Psoas muscle (tissue), 8 donors: ENCODE measurements around the gene KAZN. TPM values are rescaled to one million over a fixed set of nuclear protein-coding genes. Genes with fewer than 3 reads are reported as not detected.

Experiments
- ATAC-seq, 4 donors: fragments of 200-7000 bp; cut with Tn5 transposase; one replicate each; pipeline ENCODE4 v1.9.1; 2020; ENCODE audit warnings: moderate library complexity in 3 of 4, mild to moderate bottlenecking in 2 of 4
- DNase-seq, 2 donors: peaks; one replicate each; pipeline ENCODE4 v3.0.0-alpha.2; 2020
- H3K27ac ChIP-seq: fragments of 200-600 bp; one replicate; pipeline ENCODE4 v1.8.0; 2022
- H3K27me3 ChIP-seq, 3 donors: fragments of 200-600 bp in 1 of 3; one replicate each; pipeline versions ENCODE4 v1.6.1 to v1.8.0; 2013 to 2022; ENCODE audit warnings: low read length in 2 of 3, mild to moderate bottlenecking in 2 of 3, moderate library complexity in 1 of 3; ENCODE audit not compliant: insufficient read depth in 3 of 3
- H3K36me3 ChIP-seq, 2 donors: fragments of 200-600 bp in 1 of 2; one replicate each; pipeline versions ENCODE4 v1.6.1 to v1.8.0; 2013 to 2022; ENCODE audit warnings: low read depth in 1 of 2, mild to moderate bottlenecking in 1 of 2, moderate library complexity in 1 of 2; ENCODE audit not compliant: insufficient read depth in 1 of 2
- H3K4me1 ChIP-seq: fragments of 200-600 bp; one replicate; pipeline ENCODE4 v1.8.0; 2022
- H3K4me3 ChIP-seq: fragments of 200-600 bp; one replicate; pipeline ENCODE4 v1.8.0; 2022; ENCODE audit warnings: mild to moderate bottlenecking
- H3K9me3 ChIP-seq: fragments of 200-600 bp; one replicate; pipeline ENCODE4 v1.8.0; 2022
- CTCF ChIP-seq: fragments of 200-600 bp; IDR thresholded peaks from one replicate; pipeline ENCODE4 v1.8.0; 2022; ENCODE audit warnings: antibody characterized with exemption
- WGBS, 3 donors: extraction: QIAGEN DNeasy Blood & Tissue Kit; methylation state at CpG; one replicate each; pipeline versions ENCODE4 v1.1.6 to v1.1.7; 2013; 5-methylcytosine and 5-hydroxymethylcytosine counted together
- intact Hi-C, 2 donors: fragments of 100-400 bp; cut with DNase I; formaldehyde crosslinking; loops; one replicate each; pipeline versions ENCODE4 v1.11.0 to v1.14.2; 2022
- polyA plus RNA-seq, 3 donors: library from polyadenylated mRNA; stranded (reverse); fragments of 200-250 nt; gene quantifications; one replicate each; pipeline ENCODE4 v1.2.3, GENCODE V29; 2013
- total RNA-seq, 4 donors: library from RNA; stranded (reverse); fragmentation: NEBNext Ultra II Directional in 2 of 4; extraction: Animal tissue kit (Norgen Biotek cat#: 25700) in 2 of 4; gene quantifications; one replicate each; pipeline versions ENCODE4 v1.2.1 to v1.2.4, GENCODE V29; 2021 to 2023
- donor health status: healthy with polysubstance abuse.
- donor health status: DM: no; HTN: no; CAD: no; lungs with moderate emphysema.
- donor health status: Bipolar disorder and iron deficiency.
- donor health status: healthy.
- donor health status: DM: yes; HTN: yes; CAD: no.
- donor health status: DM: no; HTN: no; CAD: no.
- donor health status: DM: no; HTN: no; CAD: no.
- donor health status: DM: yes; HTN: yes; CAD: no.

Gene KAZN
- total and polyA plus RNA-seq, 7 donors = 0.23 to 2.3 (median 0.97) TPM

- intact Hi-C loops = no loop called here
- no peak overlapping the region for H3K4me3 ChIP-seq
- 48 to 58% (median 58%) methylated on average over 19 of the region's 19 CpGs for WGBS, 3 donors
- H3K4me1 ChIP-seq = no peaks in the 10 kb centered on the region
- no peak overlapping the region for H3K27ac ChIP-seq
- peaks cover 8% of the 10 kb centered on the region for H3K9me3 ChIP-seq
- DNase-seq (no peak), ATAC-seq (no peak)
- no peaks in the 10 kb centered on the region for H3K36me3 ChIP-seq
- no peaks in the 10 kb centered on the region for H3K27me3 ChIP-seq
- no peak for TF ChIP-seq CTCF
Observed at GRCh38 chr1:14803002-14803789, 204.7 kb downstream of the KAZN start.

DNA sequence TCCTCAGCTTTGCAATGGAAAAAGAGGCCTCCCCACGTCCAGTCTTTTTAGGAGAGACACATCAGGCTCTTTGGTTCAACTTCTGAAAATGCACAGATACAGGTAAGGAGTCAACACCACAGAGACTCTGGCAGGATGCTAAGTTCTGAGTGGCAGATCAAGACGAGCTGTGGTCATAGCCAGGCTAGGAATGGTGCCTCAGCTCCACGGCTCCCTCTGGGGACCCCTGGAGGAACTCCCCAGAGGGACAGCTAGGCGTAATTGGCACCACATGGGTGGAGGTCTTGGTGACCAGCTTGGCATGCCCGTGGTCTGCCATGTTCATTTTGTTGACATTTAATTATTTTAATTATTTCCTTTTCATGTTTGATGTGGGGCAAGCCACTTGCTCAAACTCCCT is 206.1 kb downstream of the KAZN start:
- Histone ChIP-seq H3K9me3 (peaks cover 8% of the 10 kb centered on the region), H3K4me1 (no peaks in the 10 kb centered on the region), H3K27ac (no peak overlapping the region), H3K36me3 (no peaks in the 10 kb centered on the region), H3K27me3 (no peaks in the 10 kb centered on the region), H3K4me3 (no peak overlapping the region)
- WGBS, 3 donors = 68 to 69% (median 68%) methylated on average over 5 of the region's 5 CpGs
- TF ChIP-seq CTCF = no peak
- intact Hi-C loops = no loop called here
- ATAC-seq = no peak
- no peak for DNase-seq

GRCh38 chr1:14806772-14807171 is 208.3 kb downstream of the KAZN start:
- ATAC-seq = no peak
- Histone ChIP-seq H3K9me3 (peaks cover 8% of the 10 kb centered on the region), H3K36me3 (no peaks in the 10 kb centered on the region), H3K4me3 (no peak overlapping the region), H3K4me1 (no peaks in the 10 kb centered on the region), H3K27me3 (no peaks in the 10 kb centered on the region), H3K27ac (no peak overlapping the region)
- DNase-seq = no peak
- no peak for TF ChIP-seq CTCF
- 89 to 95% (median 91%) methylated on average over 2 of the region's 2 CpGs for WGBS, 3 donors
- intact Hi-C loops = no loop called here

DNA sequence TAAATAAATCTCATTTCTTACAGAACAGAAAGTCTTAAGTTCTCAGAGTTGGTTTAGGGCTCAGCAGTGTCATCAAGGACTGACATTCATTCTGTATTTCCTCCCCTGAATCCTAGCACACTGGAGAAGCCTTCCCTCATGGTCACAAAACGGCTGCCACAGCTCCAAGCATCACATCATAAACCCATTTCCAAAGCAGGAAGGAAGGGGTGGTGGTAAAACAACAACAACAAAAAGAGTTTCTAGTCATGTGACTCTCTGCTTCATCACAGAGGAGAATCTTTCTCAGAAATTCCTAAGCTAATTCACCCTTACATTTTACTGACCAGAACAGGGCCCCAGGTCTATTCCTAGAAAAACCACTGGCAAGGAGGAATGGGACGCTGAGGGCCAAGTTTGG is 210.3 kb downstream of the KAZN start:
- no peaks in the 10 kb centered on the region for H3K27me3 ChIP-seq
- intact Hi-C loops = no loop called here
- no peak for TF ChIP-seq CTCF
- 65 to 81% (median 76%) methylated on average over 2 of the region's 2 CpGs for WGBS, 3 donors
- no peaks in the 10 kb centered on the region for H3K36me3 ChIP-seq
- no peak overlapping the region for H3K27ac ChIP-seq
- ATAC-seq (no peak), DNase-seq (no peak)
- H3K4me3 ChIP-seq = no peak overlapping the region
- no peaks in the 10 kb centered on the region for H3K4me1 ChIP-seq
- peaks cover 8% of the 10 kb centered on the region for H3K9me3 ChIP-seq
